HL-60 (cell line): ENCODE measurements around the gene KDM4C.

Experiments
- CTCF ChIP-seq: IDR thresholded peaks from one replicate; pipeline ENCODE4 v1.5.1; 2011; ENCODE audit warnings: low read length, control low read depth, inconsistent platforms; ENCODE audit not compliant: insufficient read depth
- GABPA ChIP-seq: IDR thresholded peaks from 2 replicates; pipeline ENCODE4 v1.6.1; 2012; ENCODE audit warnings: low read depth

DNA sequence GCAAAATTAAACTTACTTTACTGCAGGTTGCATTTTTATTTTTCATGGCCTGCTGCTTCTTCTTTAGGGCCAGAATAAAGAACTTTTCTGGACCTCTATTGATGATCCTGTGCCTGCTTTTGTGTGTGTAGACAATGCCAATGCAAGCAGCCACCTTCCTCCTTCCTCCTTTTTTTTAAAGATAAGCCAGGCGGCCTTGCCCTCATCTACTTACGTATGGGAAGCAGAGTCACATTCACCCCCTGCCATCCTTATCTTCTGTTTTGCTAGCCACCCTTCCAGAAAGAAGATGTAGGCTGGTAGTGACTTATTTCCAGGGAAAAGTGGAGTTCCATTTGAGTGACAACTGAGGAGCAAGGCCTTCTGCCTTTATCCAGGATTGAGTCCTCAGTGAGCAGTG, 122.9 kb downstream of the KDM4C start:
- TF ChIP-seq CTCF (no peak), GABPA (no peak)
